RWPE2 (cell line): ENCODE results near the gene NOC2L.
"Not testable (repeated sequence)": the region's sequence is repeated elsewhere in the genome, so short reads cannot be mapped to it uniquely, and the experiment has no call there.

ENCODE experiments used
- ATAC-seq: fragments of 200-7000 bp; cut with Tn5 transposase; 3 replicates; pipeline ENCODE4 v1.9.1; 2021; ENCODE audit warnings: low read depth
- DNase-seq: peaks from one replicate; pipeline ENCODE4 v3.0.0-alpha.2; 2020; ENCODE audit warnings: low spot score
- H3K27ac ChIP-seq: fragments of 450-650 bp; 2 replicates; pipeline ENCODE4 v1.5.1; 2017; ENCODE audit warnings: mild to moderate bottlenecking; ENCODE audit not compliant: poor library complexity, severe bottlenecking
- H3K27me3 ChIP-seq: fragments of 250-450 bp; sonication (Bioruptor Pico); 2 replicates; pipeline ENCODE4 v1.5.1; 2021; ENCODE audit warnings: mild to moderate bottlenecking, moderate library complexity; ENCODE audit not compliant: insufficient read depth, poor library complexity, severe bottlenecking
- H3K36me3 ChIP-seq: fragments of 250-450 bp; sonication (Bioruptor Pico); 2 replicates; pipeline ENCODE4 v1.5.1; 2020; ENCODE audit warnings: low read depth, mild to moderate bottlenecking, moderate library complexity
- H3K4me1 ChIP-seq: fragments of 250-450 bp; sonication (Bioruptor Pico); 2 replicates; pipeline ENCODE4 v1.5.1; 2021; ENCODE audit warnings: mild to moderate bottlenecking, moderate library complexity; ENCODE audit not compliant: insufficient read depth, poor library complexity, severe bottlenecking
- H3K4me3 ChIP-seq: fragments of 250-450 bp; sonication (Bioruptor Pico); 2 replicates; pipeline ENCODE4 v1.5.1; 2021; ENCODE audit warnings: mild to moderate bottlenecking, moderate library complexity; ENCODE audit not compliant: severe bottlenecking
- H3K9me3 ChIP-seq: fragments of 250-450 bp; sonication (Bioruptor Pico); 2 replicates; pipeline ENCODE4 v1.5.1; 2021; ENCODE audit warnings: mild to moderate bottlenecking, moderate library complexity; ENCODE audit not compliant: severe bottlenecking
- CTCF ChIP-seq: fragments of 450-650 bp; IDR thresholded peaks from one replicate; pipeline ENCODE4 v1.5.1; 2017; ENCODE audit warnings: mild to moderate bottlenecking, moderate library complexity; ENCODE audit not compliant: poor library complexity, severe bottlenecking

NOC2L gene

GRCh38 chr1:978069-978834 is 19.2 kb upstream of the NOC2L start:
- DNase-seq (no peak), ATAC-seq (no peak)
- H3K27me3 ChIP-seq: peaks cover under 1% of the 10 kb centered on the region
- H3K9me3 ChIP-seq: no peaks in the 10 kb centered on the region
- H3K4me1 ChIP-seq: no peaks in the 10 kb centered on the region
- H3K4me3 ChIP-seq: no peak overlapping the region
- no peaks in the 10 kb centered on the region for H3K36me3 ChIP-seq
- TF ChIP-seq CTCF: no peak
- H3K27ac ChIP-seq: no peak overlapping the region

- not testable (repeated sequence) for H3K27me3 ChIP-seq, H3K4me1 ChIP-seq, H3K4me3 ChIP-seq, ATAC-seq, H3K9me3 ChIP-seq, H3K36me3 ChIP-seq, DNase-seq, H3K27ac ChIP-seq
Observed at GRCh38 chr1:976791-977190, 17.7 kb upstream of the NOC2L start.

- Histone ChIP-seq H3K27ac (peak overlapping the region; percentile 52), H3K9me3 (no peaks in the 10 kb centered on the region), H3K27me3 (no peaks in the 10 kb centered on the region), H3K4me3 (peak overlapping the region; percentile 29), H3K36me3 (no peaks in the 10 kb centered on the region), H3K4me1 (no peaks in the 10 kb centered on the region)
- ATAC-seq (peak; percentile 86), DNase-seq (no peak)
- peak; percentile 79 for TF ChIP-seq CTCF
Observed at GRCh38 chr1:975896-976683, 17.0 kb upstream of the NOC2L start.

GRCh38 chr1:975365-975764 is 16.3 kb upstream of the NOC2L start:
- H3K4me1 ChIP-seq: no peaks in the 10 kb centered on the region
- H3K4me3 ChIP-seq: no peak overlapping the region
- no peaks in the 10 kb centered on the region for H3K9me3 ChIP-seq
- H3K27ac ChIP-seq: peak overlapping the region; percentile 52
- no peaks in the 10 kb centered on the region for H3K27me3 ChIP-seq
- no peaks in the 10 kb centered on the region for H3K36me3 ChIP-seq
- DNase-seq: no peak
- TF ChIP-seq CTCF: no peak
- ATAC-seq: no peak

- TF ChIP-seq CTCF: no peak
- Histone ChIP-seq H3K4me1 (no peaks in the 10 kb centered on the region), H3K36me3 (no peaks in the 10 kb centered on the region), H3K27ac (no peak overlapping the region), H3K9me3 (no peaks in the 10 kb centered on the region), H3K27me3 (no peaks in the 10 kb centered on the region), H3K4me3 (no peak overlapping the region)
- DNase-seq (no peak), ATAC-seq (no peak)
Observed at GRCh38 chr1:974687-975328, 15.8 kb upstream of the NOC2L start.
